HG03045 (cell line): ENCODE data around the gene CEP76.
"Not testable (repeated sequence)": the region's sequence is repeated elsewhere in the genome, so short reads cannot be mapped to it uniquely, and the experiment has no call there.

Source experiments
- ATAC-seq: cut with Tn5 transposase; IDR thresholded peaks from one replicate; pipeline ENCODE4 v1.9.1; 2021; ENCODE audit warnings: mild to moderate bottlenecking, moderate library complexity; ENCODE audit not compliant: unreplicated experiment

CEP76 gene

GRCh38 chr18:12645254-12645653 is 57.3 kb downstream of the CEP76 start:
- no peak for ATAC-seq

GRCh38 chr18:12643756-12644155 is 58.8 kb downstream of the CEP76 start:
- not testable (repeated sequence) for ATAC-seq

- ATAC-seq = no peak
Measured at GRCh38 chr18:12640881-12641200, 61.7 kb downstream of the CEP76 start.

GRCh38 chr18:12639990-12640880 is 62.3 kb downstream of the CEP76 start:
- ATAC-seq = no peak

GRCh38 chr18:12638644-12639124 is 63.8 kb downstream of the CEP76 start:
- no peak for ATAC-seq

GRCh38 chr18:12637901-12638643 is 64.5 kb downstream of the CEP76 start:
- no peak for ATAC-seq

GRCh38 chr18:12637393-12637792 is 65.1 kb downstream of the CEP76 start:
- ATAC-seq = no peak

DNA sequence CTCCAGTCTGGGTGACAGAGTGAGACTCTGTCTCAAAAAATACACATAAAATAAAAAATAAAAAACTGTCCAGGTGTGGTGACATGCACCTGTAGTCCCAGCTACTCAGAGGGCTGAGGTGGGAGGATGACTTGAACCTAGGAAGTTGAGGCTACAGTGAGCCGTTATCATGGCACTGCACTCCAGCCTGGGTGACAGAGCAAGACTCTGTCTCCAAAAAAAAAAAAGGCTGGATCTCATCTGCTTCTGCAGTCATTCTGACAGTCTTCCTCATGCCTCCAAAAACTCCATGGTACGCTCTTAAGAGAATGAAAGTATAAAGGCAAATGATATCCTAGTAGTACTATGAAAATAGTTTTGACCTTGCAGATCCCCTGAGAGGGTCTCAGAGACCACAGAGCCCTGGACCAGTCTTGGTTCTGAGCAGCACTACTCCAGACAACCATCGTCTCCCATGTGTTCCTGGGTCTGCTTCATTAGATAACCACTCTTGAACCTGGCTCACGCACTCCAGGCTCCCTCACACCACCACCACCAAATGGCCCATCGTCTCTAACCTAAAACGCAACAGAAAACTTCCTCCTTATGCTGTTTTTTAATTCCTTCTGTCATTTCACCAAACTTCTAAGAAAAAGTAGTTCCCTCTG is 70.6 kb downstream of the CEP76 start:
- no peak for ATAC-seq

GRCh38 chr18:12630136-12630535 is 72.4 kb downstream of the CEP76 start:
- no peak for ATAC-seq

DNA sequence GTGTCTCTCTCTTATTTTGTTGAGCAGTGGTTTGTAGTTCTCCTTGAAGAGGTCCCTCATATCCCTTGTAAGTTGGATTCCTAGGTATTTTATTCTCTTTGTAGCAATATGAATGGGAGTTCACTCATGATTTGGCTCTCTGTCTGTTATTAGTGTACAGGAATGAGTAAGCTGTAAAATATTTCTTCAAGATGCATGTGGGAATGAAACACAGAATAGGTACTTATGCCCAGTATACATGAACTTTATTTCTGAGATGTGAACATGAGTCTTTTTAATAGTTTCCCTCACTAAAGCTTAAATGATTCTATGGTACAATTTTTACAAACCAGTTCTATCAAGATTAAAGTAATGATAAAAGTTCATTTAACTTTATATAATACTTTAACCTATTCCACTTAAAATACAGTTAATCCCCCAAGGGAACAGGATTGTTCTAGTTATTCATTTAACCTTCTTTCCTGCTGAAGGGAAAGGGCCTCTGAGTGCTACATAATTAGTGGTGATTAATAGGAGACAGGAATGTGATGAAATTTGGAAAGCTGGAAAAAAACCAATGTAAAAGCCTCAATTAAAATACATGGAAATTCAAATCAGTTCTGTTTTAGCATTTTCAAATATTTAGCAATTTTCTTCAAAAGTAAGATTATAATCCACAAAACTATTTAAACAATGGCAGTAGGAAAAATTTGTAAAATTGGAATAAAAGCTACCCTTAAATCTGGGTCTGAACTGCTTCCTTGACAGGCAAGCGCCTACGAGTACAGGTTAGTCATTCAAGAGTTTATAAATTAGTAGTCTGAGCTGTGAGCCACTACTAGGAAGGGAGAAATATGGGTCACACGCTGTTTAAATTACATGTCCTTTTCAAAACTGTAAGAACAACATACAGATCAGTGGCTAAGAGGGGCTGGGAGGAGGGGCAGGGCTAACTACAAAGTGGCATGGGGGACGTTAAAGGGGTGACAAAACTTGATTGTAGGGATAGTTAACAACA is 73.5 kb downstream of the CEP76 start:
- ATAC-seq = no peak

- not testable (repeated sequence) for ATAC-seq
Measured at GRCh38 chr18:12627199-12627598, 75.3 kb downstream of the CEP76 start.

DNA sequence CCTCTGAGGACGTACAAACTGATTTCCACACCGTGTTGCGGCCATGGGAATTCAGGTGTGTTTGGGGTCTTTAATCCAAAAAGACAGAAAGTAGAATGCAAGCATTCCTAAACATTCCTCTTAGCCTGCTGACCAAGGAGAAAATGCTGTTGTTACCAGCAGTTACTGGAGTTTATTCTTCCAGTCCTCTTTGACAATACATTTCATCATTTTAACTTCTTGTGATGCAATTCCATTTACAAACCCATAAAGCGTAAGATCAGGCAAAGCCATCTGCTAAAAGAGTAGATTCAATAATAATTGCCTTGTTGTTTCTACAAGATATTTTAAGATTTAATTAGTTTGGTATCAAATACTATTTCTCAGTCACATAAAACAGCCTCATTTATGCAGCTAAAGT is 77.3 kb downstream of the CEP76 start:
- no peak for ATAC-seq
